CD14-positive monocyte (primary cell): ENCODE data around the gene FAXC. TPM values are rescaled to one million over a fixed set of nuclear protein-coding genes. Genes with fewer than 3 reads are reported as not detected.

Experiments used
- DNase-seq, 3 donors: peaks; one replicate each; pipeline ENCODE4 v3.0.0-alpha.2; 2011 to 2022
- H2AFZ ChIP-seq: 2 replicates; pipeline ENCODE4 v1.6.0; 2012; ENCODE audit warnings: mild to moderate bottlenecking, low read depth, low read length, inconsistent platforms; ENCODE audit not compliant: insufficient read depth, poor library complexity, severe bottlenecking
- H3K27ac ChIP-seq, 2 donors: 1 replicate in 1 of 2; 2 replicates in 1 of 2; pipeline ENCODE4 v1.5.1; 2012 to 2013; ENCODE audit warnings: low read length in 2 of 2, control low read depth in 1 of 2, inconsistent platforms in 1 of 2, low read depth in 1 of 2, mild to moderate bottlenecking in 1 of 2
- H3K27me3 ChIP-seq, 2 donors: one replicate each; pipeline versions ENCODE4 v1.6.0 to v1.6.1; 2011 to 2013; ENCODE audit warnings: low read length in 2 of 2; ENCODE audit not compliant: control insufficient read depth in 2 of 2, insufficient read depth in 2 of 2
- H3K36me3 ChIP-seq, 2 donors: replicated peaks in 1 of 2; 1 replicate in 1 of 2; 2 replicates in 1 of 2; pipeline versions ENCODE4 v1.5.1 to v1.6.1; 2012 to 2013; ENCODE audit warnings: low read length in 2 of 2, control low read depth in 1 of 2, inconsistent platforms in 1 of 2, mild to moderate bottlenecking in 1 of 2; ENCODE audit not compliant: insufficient read depth in 2 of 2, control insufficient read depth in 1 of 2
- H3K4me1 ChIP-seq, 2 donors: 1 replicate in 1 of 2; 2 replicates in 1 of 2; pipeline versions ENCODE4 v1.5.1 to v1.6.1; 2012 to 2013; ENCODE audit warnings: low read length in 2 of 2, control low read depth in 1 of 2, inconsistent platforms in 1 of 2, mild to moderate bottlenecking in 1 of 2, moderate library complexity in 1 of 2; ENCODE audit not compliant: insufficient read depth in 2 of 2, control insufficient read depth in 1 of 2
- H3K4me2 ChIP-seq: replicated peaks from 2 replicates; pipeline ENCODE3; 2012; ENCODE audit warnings: low read length, moderate library complexity, mild to moderate bottlenecking; ENCODE audit not compliant: poor library complexity, severe bottlenecking; ENCODE audit errors: extremely low read depth
- H3K4me3 ChIP-seq, 3 experiments: fragments of 200-600 bp in 1 of 3; sonication (generic) in 1 of 3; replicated peaks in 1 of 3; 1 replicate in 2 of 3; 2 replicates in 1 of 3; pipeline ENCODE4 v1.5.1; 2011 to 2013; ENCODE audit warnings: low read length in 3 of 3, mild to moderate bottlenecking in 3 of 3, control low read depth in 2 of 3, low read depth in 2 of 3, inconsistent platforms in 1 of 3, moderate library complexity in 1 of 3
- H3K79me2 ChIP-seq: 2 replicates; pipeline ENCODE4 v1.6.0; 2012; ENCODE audit warnings: mild to moderate bottlenecking, control low read depth, inconsistent platforms, low read length, moderate library complexity; ENCODE audit not compliant: insufficient read depth
- H3K9ac ChIP-seq: 2 replicates; pipeline ENCODE4 v1.6.0; 2017; ENCODE audit warnings: low read length, mild to moderate bottlenecking; ENCODE audit not compliant: insufficient read depth, poor library complexity, severe bottlenecking
- H3K9me3 ChIP-seq, 2 donors: replicated peaks in 1 of 2; 1 replicate in 1 of 2; 2 replicates in 1 of 2; pipeline versions ENCODE4 v1.5.1 to v1.6.1; 2012 to 2013; ENCODE audit warnings: low read length in 2 of 2, control low read depth in 1 of 2; ENCODE audit not compliant: control insufficient read depth in 1 of 2, insufficient read depth in 1 of 2
- H4K20me1 ChIP-seq: 2 replicates; pipeline ENCODE4 v1.6.0; 2012; ENCODE audit warnings: mild to moderate bottlenecking, low read length, control low read depth, moderate library complexity; ENCODE audit not compliant: insufficient read depth
- H3K27ac Mint-ChIP-seq, 7 donors: one replicate each; pipeline ENCODE4 v1.8.0; 2020; ENCODE audit warnings: mild to moderate bottlenecking in 7 of 7, mixed read lengths in 7 of 7, moderate library complexity in 6 of 7, inconsistent platforms in 2 of 7
- H3K27me3 Mint-ChIP-seq, 3 donors: one replicate each; pipeline ENCODE4 v1.8.0; 2021 to 2022; ENCODE audit warnings: low read depth in 3 of 3, mild to moderate bottlenecking in 3 of 3, mixed read lengths in 3 of 3, moderate library complexity in 3 of 3, inconsistent platforms in 1 of 3
- H3K36me3 Mint-ChIP-seq, 2 donors: one replicate each; pipeline ENCODE4 v1.8.0; 2020; ENCODE audit warnings: mixed read lengths in 2 of 2, inconsistent platforms in 1 of 2, mild to moderate bottlenecking in 1 of 2
- H3K4me1 Mint-ChIP-seq: one replicate; pipeline ENCODE4 v1.8.0; 2020; ENCODE audit warnings: mild to moderate bottlenecking, mixed read lengths
- H3K4me3 Mint-ChIP-seq, 2 donors: one replicate each; pipeline ENCODE4 v1.8.0; 2020; ENCODE audit warnings: mild to moderate bottlenecking in 2 of 2, mixed read lengths in 2 of 2, moderate library complexity in 1 of 2
- H3K9me3 Mint-ChIP-seq, 7 donors: one replicate each; pipeline ENCODE4 v1.8.0; 2020 to 2022; ENCODE audit warnings: mixed read lengths in 7 of 7, mild to moderate bottlenecking in 6 of 7, moderate library complexity in 6 of 7, inconsistent platforms in 2 of 7
- CTCF ChIP-seq: fragments of 200-600 bp; IDR thresholded peaks from one replicate; pipeline ENCODE4 v1.8.0; 2022; ENCODE audit warnings: antibody characterized with exemption, mild to moderate bottlenecking
- intact Hi-C, 2 donors: fragments of 100-400 bp; cut with micrococcal nuclease; formaldehyde crosslinking; loops; one replicate each; pipeline versions ENCODE4 v1.15.0 to v1.15.1; 2023
- polyA plus RNA-seq, 3 donors: library from polyadenylated mRNA; depleted of rRNA in 1 of 3; unstranded in 2 of 3; stranded (reverse) in 1 of 3; fragments of 300-500 nt in 2 of 3; fragments of >200 nt in 1 of 3; fragmentation: Illumina TruSeq in 2 of 3; gene quantifications; 1 replicate in 2 of 3; 2 replicates in 1 of 3; pipeline ENCODE4 v1.2.3, GENCODE V29; 2012 to 2021

Gene FAXC
- polyA plus RNA-seq, 3 donors: not detected

GRCh38 chr6:99378636-99379035 is 29.2 kb upstream of the FAXC start:
- Histone ChIP-seq H4K20me1 (no peaks in the 10 kb centered on the region), H3K4me3 (no peak overlapping the region), H3K36me3 (no peaks in the 10 kb centered on the region), H3K27me3 (no peaks in the 10 kb centered on the region), H3K4me1 (no peaks in the 10 kb centered on the region), H3K27ac (no peak overlapping the region), H3K9me3 (no peaks in the 10 kb centered on the region), H3K9ac (no peak overlapping the region), H3K4me2 (no peak overlapping the region), H3K79me2 (no peaks in the 10 kb centered on the region), H2AFZ (no peak overlapping the region)
- Mint-ChIP-seq H3K4me1 (no peaks in the 10 kb centered on the region), H3K9me3 (no peaks in the 10 kb centered on the region), H3K4me3 (no peak overlapping the region), H3K27me3 (peaks cover 0 to 2% (median 0%) of the 10 kb centered on the region in 3 donors), H3K27ac (no peak overlapping the region), H3K36me3 (no peaks in the 10 kb centered on the region)
- no peak for DNase-seq
- intact Hi-C loops: no loop called here
- TF ChIP-seq CTCF: no peak

- no peak overlapping the region for H3K27ac ChIP-seq
- Mint-ChIP-seq H3K4me3 (no peak overlapping the region), H3K4me1 (no peaks in the 10 kb centered on the region), H3K9me3 (peaks cover 0 to 1% (median 0%) of the 10 kb centered on the region in 7 donors), H3K27me3 (peaks cover under 1 to 4% (median 3%) of the 10 kb centered on the region in 3 donors), H3K36me3 (no peaks in the 10 kb centered on the region), H3K27ac (no peak overlapping the region)
- no peaks in the 10 kb centered on the region for H4K20me1 ChIP-seq
- H3K79me2 ChIP-seq: no peaks in the 10 kb centered on the region
- H3K9me3 ChIP-seq: no peaks in the 10 kb centered on the region
- no peaks in the 10 kb centered on the region for H3K27me3 ChIP-seq
- H3K36me3 ChIP-seq: no peaks in the 10 kb centered on the region
- no peak overlapping the region for H3K4me2 ChIP-seq
- DNase-seq: no peak
- no peak for TF ChIP-seq CTCF
- H3K4me3 ChIP-seq: no peak overlapping the region
- H2AFZ ChIP-seq: no peak overlapping the region
- intact Hi-C loops: no loop called here
- H3K9ac ChIP-seq: no peak overlapping the region
- no peaks in the 10 kb centered on the region for H3K4me1 ChIP-seq
Measured at GRCh38 chr6:99369533-99369932, 20.1 kb upstream of the FAXC start.
